Adipocyte (in vitro differentiated cells): ENCODE data around the gene SLC16A2.
A peak's percentile ranks its signal among the peaks of the same experiment; 100 is the strongest.

Experiments
- DNase-seq: peaks from one replicate; pipeline ENCODE4 v3.0.0-alpha.2; 2015; ENCODE audit warnings: low read depth
- H3K27me3 ChIP-seq: replicated peaks from 2 replicates; pipeline ENCODE4 v1.7.0; 2013; ENCODE audit warnings: mild to moderate bottlenecking, low read length, moderate library complexity; ENCODE audit not compliant: control insufficient read depth, insufficient read depth
- H3K36me3 ChIP-seq: 2 replicates; pipeline ENCODE4 v1.7.0; 2013; ENCODE audit warnings: low read length, mild to moderate bottlenecking, moderate library complexity; ENCODE audit not compliant: control insufficient read depth, insufficient read depth, severe bottlenecking
- H3K4me1 ChIP-seq: 2 replicates; pipeline ENCODE4 v1.7.0; 2013; ENCODE audit warnings: mild to moderate bottlenecking, low read length, moderate library complexity; ENCODE audit not compliant: control insufficient read depth, insufficient read depth
- H3K4me3 ChIP-seq: 2 replicates; pipeline ENCODE4 v1.7.0; 2013; ENCODE audit warnings: mild to moderate bottlenecking, low read length, moderate library complexity
- H3K9ac ChIP-seq: 2 replicates; pipeline ENCODE4 v1.7.0; 2013; ENCODE audit warnings: mild to moderate bottlenecking, low read length, moderate library complexity
- H3K9me3 ChIP-seq: 2 replicates; pipeline ENCODE4 v1.7.0; 2013; ENCODE audit warnings: mild to moderate bottlenecking, low read length, moderate library complexity; ENCODE audit not compliant: control insufficient read depth

SLC16A2 gene

DNA sequence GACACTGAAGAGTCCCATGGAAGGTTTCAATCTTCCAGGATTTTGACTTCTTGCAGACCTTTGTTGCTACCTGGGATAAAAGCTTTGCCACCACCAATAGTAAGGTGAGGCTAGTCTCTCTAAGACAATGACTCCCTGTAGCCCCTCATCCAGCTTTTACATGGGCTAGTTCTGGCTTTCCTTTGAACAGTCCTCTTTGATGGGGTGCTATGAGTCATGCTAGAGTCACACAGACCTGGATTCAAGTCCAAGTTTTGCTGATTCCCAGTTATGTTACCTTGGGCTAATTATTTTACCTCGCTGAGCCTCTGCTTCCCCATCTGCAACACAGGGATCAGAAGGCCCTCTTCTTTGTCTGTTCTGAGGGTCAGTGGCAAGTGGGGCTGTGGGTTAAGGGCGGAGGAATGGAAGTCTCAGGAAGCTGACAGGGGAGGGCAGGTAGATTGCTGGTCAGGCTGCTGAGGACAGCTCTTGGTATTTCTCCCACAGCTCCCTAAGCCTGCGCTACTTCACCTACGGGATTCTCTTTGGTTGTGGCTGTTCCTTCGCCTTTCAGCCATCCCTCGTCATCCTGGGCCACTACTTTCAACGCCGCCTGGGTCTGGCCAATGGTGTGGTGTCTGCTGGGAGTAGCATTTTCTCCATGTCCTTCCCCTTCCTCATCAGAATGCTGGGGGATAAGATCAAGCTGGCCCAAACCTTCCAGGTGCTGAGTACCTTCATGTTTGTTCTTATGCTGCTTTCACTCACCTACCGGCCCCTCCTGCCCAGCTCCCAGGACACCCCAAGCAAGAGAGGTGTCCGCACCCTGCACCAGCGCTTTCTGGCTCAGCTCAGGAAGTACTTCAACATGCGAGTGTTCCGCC, 102.8 kb downstream of the SLC16A2 start:
- Histone ChIP-seq H3K36me3 (no peaks in the 10 kb centered on the region), H3K9ac (no peak overlapping the region), H3K27me3 (peaks cover 9% of the 10 kb centered on the region), H3K9me3 (no peaks in the 10 kb centered on the region), H3K4me1 (peaks cover 29% of the 10 kb centered on the region), H3K4me3 (no peak overlapping the region)
- DNase-seq = no peak

DNA sequence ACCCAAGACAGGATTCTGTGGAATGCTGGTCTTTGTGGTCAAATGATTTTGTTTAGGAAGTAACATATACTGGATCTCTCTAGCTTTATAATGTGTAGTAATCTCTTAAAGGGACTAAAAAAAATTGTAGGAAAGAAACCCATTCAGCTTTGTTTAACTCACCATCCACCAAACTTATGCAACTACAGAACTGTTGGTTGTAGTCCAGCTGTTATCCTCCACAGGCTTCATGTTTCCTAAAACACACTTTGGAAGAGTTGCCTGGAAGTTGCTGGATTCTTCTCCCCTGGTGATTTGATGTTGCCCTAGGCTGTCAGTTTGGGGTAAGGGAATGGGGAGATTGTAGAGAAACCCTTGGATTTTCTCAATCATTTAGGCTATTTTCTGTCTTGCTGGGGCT, 103.8 kb downstream of the SLC16A2 start:
- Histone ChIP-seq H3K9me3 (no peaks in the 10 kb centered on the region), H3K4me1 (peaks cover 25% of the 10 kb centered on the region), H3K9ac (no peak overlapping the region), H3K27me3 (peaks cover 9% of the 10 kb centered on the region), H3K36me3 (no peaks in the 10 kb centered on the region), H3K4me3 (no peak overlapping the region)
- peak; percentile 46 for DNase-seq

DNA sequence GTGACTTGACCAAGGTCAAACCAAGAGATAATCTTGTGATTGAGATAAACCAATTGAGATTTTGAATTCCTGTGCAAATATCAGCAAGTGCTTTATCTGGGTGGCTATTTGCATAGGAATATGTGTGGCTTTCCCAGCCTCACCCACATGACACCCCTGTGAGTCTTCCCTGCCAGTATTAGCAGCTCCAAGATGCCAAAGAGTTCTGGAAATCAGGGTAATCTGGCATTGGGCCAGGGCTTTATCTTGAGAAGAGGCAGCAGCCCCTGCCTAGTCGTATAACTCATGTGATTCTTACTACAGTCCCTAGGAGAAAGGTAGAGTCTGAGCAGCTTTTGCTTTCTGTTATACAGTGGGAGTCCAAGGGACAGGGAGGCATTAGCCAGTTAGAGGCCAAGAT, 105.5 kb downstream of the SLC16A2 start:
- H3K9ac ChIP-seq = no peak overlapping the region
- no peaks in the 10 kb centered on the region for H3K9me3 ChIP-seq
- peaks cover 20% of the 10 kb centered on the region for H3K4me1 ChIP-seq
- peaks cover 9% of the 10 kb centered on the region for H3K27me3 ChIP-seq
- H3K4me3 ChIP-seq = no peak overlapping the region
- no peak for DNase-seq
- H3K36me3 ChIP-seq = peaks cover 4% of the 10 kb centered on the region

DNA sequence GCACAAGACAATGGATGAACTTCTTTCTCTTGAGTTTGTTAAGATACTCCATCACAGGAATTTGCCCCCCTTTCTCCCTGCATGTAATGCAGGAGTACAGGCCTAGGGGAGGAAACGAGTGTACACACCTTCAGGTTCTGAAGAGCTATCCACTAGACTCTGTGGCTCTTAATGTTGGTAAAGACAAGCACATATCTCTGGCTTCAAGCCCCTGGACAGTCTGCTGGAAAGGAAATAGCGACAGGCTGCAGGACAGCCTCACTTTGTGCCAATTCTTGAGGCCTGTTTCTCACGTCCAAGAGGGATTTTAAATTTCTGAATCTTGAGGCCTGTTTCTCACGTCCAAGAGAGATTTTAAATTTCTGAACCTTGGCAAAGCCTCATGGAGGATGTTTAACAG, 106.1 kb downstream of the SLC16A2 start:
- Histone ChIP-seq H3K36me3 (peaks cover 10% of the 10 kb centered on the region), H3K27me3 (peaks cover 9% of the 10 kb centered on the region)

DNA sequence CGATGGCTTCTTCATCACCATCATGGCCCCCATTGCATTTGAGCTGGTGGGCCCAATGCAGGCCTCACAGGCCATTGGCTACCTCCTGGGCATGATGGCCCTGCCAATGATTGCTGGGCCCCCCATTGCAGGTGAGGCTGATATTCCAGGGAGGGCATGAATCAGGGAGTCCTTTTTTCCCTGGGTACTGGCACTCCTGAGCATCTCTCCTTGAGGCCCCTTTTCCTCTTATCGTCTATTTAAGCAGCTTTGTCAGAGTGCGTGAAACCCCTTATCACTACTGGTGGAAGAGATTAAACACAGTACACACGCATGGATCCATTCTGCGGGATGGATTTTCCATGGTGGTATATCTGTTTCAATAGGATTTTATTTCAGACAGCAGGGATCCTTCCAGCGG, 108.0 kb downstream of the SLC16A2 start:
- H3K27me3 ChIP-seq = peaks cover 5% of the 10 kb centered on the region
- DNase-seq = no peak
- H3K36me3 ChIP-seq = peaks cover 11% of the 10 kb centered on the region
- no peak overlapping the region for H3K9ac ChIP-seq
- H3K4me3 ChIP-seq = no peak overlapping the region
- peaks cover 3% of the 10 kb centered on the region for H3K4me1 ChIP-seq
- H3K9me3 ChIP-seq = no peaks in the 10 kb centered on the region

More for the DNA sequence above, 106.1 kb downstream of the SLC16A2 start:
- DNase-seq = no peak
- Histone ChIP-seq H3K9me3 (no peaks in the 10 kb centered on the region), H3K4me3 (no peak overlapping the region), H3K9ac (no peak overlapping the region), H3K4me1 (peaks cover 14% of the 10 kb centered on the region)

DNA sequence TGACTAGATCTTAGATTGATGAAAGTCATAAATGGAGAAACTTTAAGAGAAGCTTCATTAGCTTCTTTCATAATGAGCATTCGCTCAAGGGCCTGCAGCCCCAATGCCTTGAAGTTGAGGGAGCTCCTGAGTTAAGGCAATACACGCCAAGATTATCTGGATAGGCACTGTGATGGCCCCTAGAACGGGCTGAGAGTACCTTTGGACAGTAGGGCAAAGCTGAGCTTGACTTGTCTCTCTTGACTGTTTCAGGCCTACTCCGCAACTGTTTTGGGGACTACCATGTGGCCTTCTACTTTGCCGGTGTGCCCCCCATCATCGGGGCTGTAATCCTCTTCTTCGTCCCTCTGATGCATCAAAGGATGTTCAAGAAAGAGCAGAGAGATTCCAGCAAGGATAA, 109.8 kb downstream of the SLC16A2 start:
- peaks cover 11% of the 10 kb centered on the region for H3K36me3 ChIP-seq
- no peaks in the 10 kb centered on the region for H3K4me1 ChIP-seq
- no peak for DNase-seq
- H3K27me3 ChIP-seq = no peaks in the 10 kb centered on the region
- no peak overlapping the region for H3K4me3 ChIP-seq
- H3K9me3 ChIP-seq = no peaks in the 10 kb centered on the region
- H3K9ac ChIP-seq = no peak overlapping the region

DNA sequence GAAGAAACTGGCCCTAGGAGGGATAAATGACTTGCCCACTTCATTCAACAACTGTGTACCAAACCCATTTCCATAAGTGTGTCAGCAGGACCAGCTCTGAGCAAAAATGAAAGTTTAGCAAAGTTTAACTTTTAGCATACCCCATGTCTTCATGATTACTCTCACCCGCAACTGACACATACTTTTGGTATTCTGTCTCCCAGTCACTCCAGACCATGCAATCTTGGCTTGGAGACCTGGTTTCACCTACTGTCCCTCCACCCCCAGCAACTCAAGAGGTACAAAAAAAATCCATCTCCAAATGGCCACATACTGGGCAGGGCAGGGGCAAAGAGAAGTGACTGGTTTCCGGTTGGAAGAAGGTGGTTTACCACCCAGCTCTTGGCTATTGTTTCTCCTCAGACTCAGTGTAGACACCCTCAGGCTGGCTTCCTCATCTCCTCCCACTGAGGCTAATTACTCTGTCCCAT, 113.3 kb downstream of the SLC16A2 start:
- peaks cover 11% of the 10 kb centered on the region for H3K36me3 ChIP-seq
- H3K9me3 ChIP-seq = no peaks in the 10 kb centered on the region
- no peak overlapping the region for H3K9ac ChIP-seq
- peak; percentile 38 for DNase-seq
- no peaks in the 10 kb centered on the region for H3K27me3 ChIP-seq
- H3K4me1 ChIP-seq = no peaks in the 10 kb centered on the region
- no peak overlapping the region for H3K4me3 ChIP-seq

DNA sequence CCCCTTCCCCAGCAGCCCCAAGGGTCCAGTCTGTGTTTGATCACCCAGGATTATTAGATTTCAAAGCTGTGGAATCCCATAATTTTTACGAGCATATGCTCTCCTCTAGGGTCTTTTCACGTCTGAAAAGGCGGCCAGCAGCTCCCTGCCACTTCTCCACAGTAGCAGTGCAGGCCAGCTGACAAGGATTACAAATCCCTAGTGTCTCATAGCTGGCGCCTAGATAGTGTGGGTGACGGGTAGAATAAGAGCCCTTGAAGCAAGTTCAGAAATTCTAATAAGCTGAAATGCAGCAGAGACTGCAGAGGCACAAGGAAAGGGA, 113.8 kb downstream of the SLC16A2 start:
- no peaks in the 10 kb centered on the region for H3K27me3 ChIP-seq
- H3K9me3 ChIP-seq = no peaks in the 10 kb centered on the region
- H3K36me3 ChIP-seq = peaks cover 11% of the 10 kb centered on the region
- no peaks in the 10 kb centered on the region for H3K4me1 ChIP-seq
- DNase-seq = no peak
- H3K9ac ChIP-seq = no peak overlapping the region
- no peak overlapping the region for H3K4me3 ChIP-seq

DNA sequence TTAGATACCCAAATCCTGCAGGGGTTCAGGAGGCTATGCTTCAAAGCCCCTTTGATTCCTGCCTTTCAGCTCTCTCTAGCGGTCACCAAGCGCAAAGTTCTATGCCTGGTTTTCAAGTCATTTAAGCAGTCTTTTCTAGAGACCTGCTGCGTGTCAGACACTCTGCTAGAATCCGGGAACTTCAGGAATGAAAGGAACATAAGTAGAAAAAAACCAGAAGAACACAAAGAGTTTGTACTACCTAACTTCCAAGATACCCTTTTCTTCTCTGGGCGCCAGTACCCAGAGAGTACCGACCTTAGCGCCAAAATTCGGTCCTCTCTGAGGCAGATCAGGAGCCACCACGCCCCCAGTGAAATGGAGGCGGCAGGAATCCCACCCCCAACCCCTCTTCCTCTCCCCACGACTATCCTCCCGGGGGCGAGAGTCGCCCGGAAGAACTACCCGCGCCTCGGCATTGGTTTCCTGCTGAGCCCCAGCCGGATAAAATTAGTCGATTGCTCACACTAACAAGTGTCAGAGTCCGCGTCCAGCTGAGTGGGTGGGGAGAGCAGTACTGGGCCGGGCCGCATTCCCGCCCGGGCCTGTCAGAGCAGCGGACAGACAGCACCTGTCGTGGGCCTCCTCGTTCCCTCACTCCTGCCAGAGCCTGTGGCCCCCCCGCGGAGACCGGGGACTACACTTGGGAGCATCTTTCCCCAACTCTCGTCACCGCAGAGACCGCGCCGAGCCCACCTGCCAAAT, 114.3 kb downstream of the SLC16A2 start:
- no peaks in the 10 kb centered on the region for H3K4me1 ChIP-seq
- H3K9ac ChIP-seq = peak overlapping the region; percentile 56
- H3K4me3 ChIP-seq = peak overlapping the region; percentile 71
- H3K36me3 ChIP-seq = peaks cover 11% of the 10 kb centered on the region
- peak; percentile 73 for DNase-seq
- no peaks in the 10 kb centered on the region for H3K9me3 ChIP-seq
- no peaks in the 10 kb centered on the region for H3K27me3 ChIP-seq

DNA sequence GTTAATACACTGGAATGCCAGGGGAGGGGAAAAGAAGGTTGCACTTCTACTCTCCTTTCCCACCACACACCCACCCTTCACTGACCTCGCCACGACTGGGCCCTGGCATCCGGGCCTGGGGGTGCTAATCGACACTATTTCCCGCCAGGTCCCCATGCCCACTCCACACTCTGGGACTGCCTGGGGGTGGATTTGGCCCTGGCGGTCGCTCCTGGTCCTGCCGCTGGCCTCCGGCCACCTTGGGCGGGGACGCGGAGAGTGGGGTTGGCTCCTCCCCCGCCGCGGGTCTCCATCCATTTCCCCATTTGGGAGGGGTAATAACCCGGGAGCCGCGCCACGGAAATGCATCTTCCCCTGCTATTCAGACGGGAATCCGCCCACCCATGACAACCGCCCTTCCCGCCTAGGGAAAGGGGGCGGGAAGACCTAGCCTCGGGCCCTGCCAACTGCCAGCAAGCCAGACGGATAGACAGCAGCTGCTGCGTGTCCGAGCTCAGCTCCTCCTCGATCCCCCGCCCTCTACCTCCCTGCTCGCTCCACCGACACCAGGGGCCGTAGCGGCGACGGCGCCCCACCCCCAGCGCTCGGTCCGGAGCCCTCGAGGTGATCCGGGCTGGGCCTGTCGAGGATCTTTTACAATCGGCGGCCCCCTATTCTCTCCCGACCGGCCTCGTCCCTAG, 115.0 kb downstream of the SLC16A2 start:
- peak overlapping the region; percentile 71 for H3K4me3 ChIP-seq
- H3K36me3 ChIP-seq = peaks cover 11% of the 10 kb centered on the region
- no peaks in the 10 kb centered on the region for H3K4me1 ChIP-seq
- DNase-seq = peak; percentile 73
- peaks cover 2% of the 10 kb centered on the region for H3K27me3 ChIP-seq
- peak overlapping the region; percentile 57 for H3K9ac ChIP-seq
- H3K9me3 ChIP-seq = no peaks in the 10 kb centered on the region

DNA sequence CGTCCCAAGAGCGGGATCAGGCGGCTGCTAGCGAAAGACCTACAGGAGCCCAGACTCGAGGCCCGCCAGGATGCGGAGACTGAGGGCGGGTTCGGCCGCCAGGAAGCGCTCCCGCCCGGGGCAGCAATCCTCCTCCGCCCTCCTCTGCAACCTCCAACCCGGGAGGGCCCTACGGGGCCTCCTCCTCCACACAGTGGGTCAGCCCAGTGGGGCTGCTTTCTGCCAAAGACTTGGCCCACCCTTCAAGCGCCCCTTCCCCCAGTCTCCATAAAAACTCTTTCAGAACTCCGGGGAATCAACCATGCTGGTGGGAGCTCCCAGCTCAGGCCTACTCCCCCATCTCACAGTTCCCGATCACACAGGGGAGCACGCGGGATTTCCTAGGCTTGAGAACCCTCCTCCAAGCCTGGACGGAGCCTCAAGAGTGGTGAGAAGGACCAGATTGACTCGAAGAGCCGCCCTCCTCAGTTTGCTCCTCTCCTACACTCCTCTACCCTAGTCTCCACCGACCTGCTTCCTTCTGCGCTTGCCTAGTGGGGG, 115.6 kb downstream of the SLC16A2 start:
- no peaks in the 10 kb centered on the region for H3K9me3 ChIP-seq
- peaks cover 5% of the 10 kb centered on the region for H3K27me3 ChIP-seq
- no peak for DNase-seq
- H3K36me3 ChIP-seq = peaks cover 5% of the 10 kb centered on the region
- H3K9ac ChIP-seq = peak overlapping the region; percentile 57
- no peaks in the 10 kb centered on the region for H3K4me1 ChIP-seq
- peak overlapping the region; percentile 71 for H3K4me3 ChIP-seq
